Measurements from ENCODE around the gene TSKU.

The TSKU gene

GRCh38 chr11:76830639-76831327 lies 47.6 kb downstream of the TSKU start:
- no peak for DNase-seq
- H3K4me2 ChIP-seq (ENCODE audit: low read depth, low read length) = no peak overlapping the region
- H4K20me1 ChIP-seq (ENCODE audit: insufficient read depth, low read length) = no peaks in the 10 kb centered on the region

GRCh38 chr11:76831686-76832310 lies 48.6 kb downstream of the TSKU start:
- H4K20me1 ChIP-seq (ENCODE audit: insufficient read depth, low read length) = no peaks in the 10 kb centered on the region

More at GRCh38 chr11:76830639-76831327, 47.6 kb downstream of the TSKU start:
- Histone ChIP-seq H3K9ac (ENCODE audit: low read length) (no peak overlapping the region), H3K36me3 (replicated peaks; ENCODE audit: insufficient read depth, low read length) (no peaks in the 10 kb centered on the region), H3K4me3 (ENCODE audit: low read length) (no peak overlapping the region), H3K4me1 (ENCODE audit: low read length) (no peaks in the 10 kb centered on the region), H3K27ac (ENCODE audit: low read length) (no peak overlapping the region), H3K79me2 (ENCODE audit: low read length) (no peaks in the 10 kb centered on the region), H3K27me3 (replicated peaks; ENCODE audit: insufficient read depth, low read length) (no peaks in the 10 kb centered on the region), H3K9me2 (replicated peaks; ENCODE audit: insufficient read depth, low read length) (no peaks in the 10 kb centered on the region), H2AFZ (ENCODE audit: low read length) (no peak overlapping the region), H3F3A (ENCODE audit: insufficient read depth, low read length) (no peaks in the 10 kb centered on the region), H3K9me3 (replicated peaks; ENCODE audit: insufficient read depth, low read length) (no peaks in the 10 kb centered on the region)
- TF ChIP-seq CTCF (IDR thresholded peaks at IDR 0.05; ENCODE audit: low read length) (no peak), EZH2phosphoT487 (IDR thresholded peaks at IDR 0.05; ENCODE audit: low read length) (no peak), EZH2 (optimal IDR thresholded peaks at IDR 0.05; ENCODE audit: low read depth, low read length) (no peak)

GRCh38 chr11:76832361-76832760 lies 49.2 kb downstream of the TSKU start:
- H3K9me3 ChIP-seq (replicated peaks; ENCODE audit: insufficient read depth, low read length) = no peaks in the 10 kb centered on the region
- no peaks in the 10 kb centered on the region for H3K9me2 ChIP-seq (replicated peaks; ENCODE audit: insufficient read depth, low read length)
- DNase-seq = no peak
- H3K27me3 ChIP-seq (replicated peaks; ENCODE audit: insufficient read depth, low read length) = no peaks in the 10 kb centered on the region
- no peaks in the 10 kb centered on the region for H3K79me2 ChIP-seq (ENCODE audit: low read length)
- no peaks in the 10 kb centered on the region for H4K20me1 ChIP-seq (ENCODE audit: insufficient read depth, low read length)
- H3K4me2 ChIP-seq (ENCODE audit: low read depth, low read length) = no peak overlapping the region
- H2AFZ ChIP-seq (ENCODE audit: low read length) = no peak overlapping the region
- no peak overlapping the region for H3K4me3 ChIP-seq (ENCODE audit: low read length)
- no peaks in the 10 kb centered on the region for H3F3A ChIP-seq (ENCODE audit: insufficient read depth, low read length)
- TF ChIP-seq CTCF (IDR thresholded peaks at IDR 0.05; ENCODE audit: low read length) = no peak
- TF ChIP-seq EZH2phosphoT487 (IDR thresholded peaks at IDR 0.05; ENCODE audit: low read length) = no peak
- no peak for TF ChIP-seq EZH2 (optimal IDR thresholded peaks at IDR 0.05; ENCODE audit: low read depth, low read length)
- H3K36me3 ChIP-seq (replicated peaks; ENCODE audit: insufficient read depth, low read length) = no peaks in the 10 kb centered on the region
- H3K27ac ChIP-seq (ENCODE audit: low read length) = no peak overlapping the region
- no peak overlapping the region for H3K9ac ChIP-seq (ENCODE audit: low read length)
- H3K4me1 ChIP-seq (ENCODE audit: low read length) = no peaks in the 10 kb centered on the region

More at GRCh38 chr11:76831686-76832310, 48.6 kb downstream of the TSKU start:
- H3F3A ChIP-seq (ENCODE audit: insufficient read depth, low read length) = no peaks in the 10 kb centered on the region
- no peak overlapping the region for H3K9ac ChIP-seq (ENCODE audit: low read length)
- no peaks in the 10 kb centered on the region for H3K9me3 ChIP-seq (replicated peaks; ENCODE audit: insufficient read depth, low read length)
- H3K27me3 ChIP-seq (replicated peaks; ENCODE audit: insufficient read depth, low read length) = no peaks in the 10 kb centered on the region
- TF ChIP-seq CTCF (IDR thresholded peaks at IDR 0.05; ENCODE audit: low read length) (no peak), EZH2 (optimal IDR thresholded peaks at IDR 0.05; ENCODE audit: low read depth, low read length) (no peak), EZH2phosphoT487 (IDR thresholded peaks at IDR 0.05; ENCODE audit: low read length) (no peak)
- no peaks in the 10 kb centered on the region for H3K9me2 ChIP-seq (replicated peaks; ENCODE audit: insufficient read depth, low read length)
- no peak overlapping the region for H3K4me3 ChIP-seq (ENCODE audit: low read length)
- H3K4me2 ChIP-seq (ENCODE audit: low read depth, low read length) = no peak overlapping the region
- H3K79me2 ChIP-seq (ENCODE audit: low read length) = no peaks in the 10 kb centered on the region
- no peak for DNase-seq
- H3K36me3 ChIP-seq (replicated peaks; ENCODE audit: insufficient read depth, low read length) = no peaks in the 10 kb centered on the region
- no peak overlapping the region for H3K27ac ChIP-seq (ENCODE audit: low read length)
- no peaks in the 10 kb centered on the region for H3K4me1 ChIP-seq (ENCODE audit: low read length)
- no peak overlapping the region for H2AFZ ChIP-seq (ENCODE audit: low read length)

All from MM.1S (cell line).